HepG2 (cell line): ENCODE measurements around the gene RPS28. TPM values are rescaled to one million over a fixed set of nuclear protein-coding genes. Genes with fewer than 3 reads are reported as not detected.
A peak's percentile ranks its signal among the peaks of the same experiment; 100 is the strongest.

ENCODE experiments used
- ATAD3A ChIP-seq: sonication (generic); formaldehyde crosslinking; IDR thresholded peaks from 2 replicates; pipeline ENCODE4 v1.4.0; 2020; ENCODE audit warnings: missing genetic modification reagents
- CEBPG ChIP-seq: IDR thresholded peaks from 2 replicates; pipeline ENCODE4 v1.6.1; 2016
- JDP2 ChIP-seq: sonication (generic); formaldehyde crosslinking; IDR thresholded peaks from 2 replicates; pipeline ENCODE4 v1.8.1; 2022; ENCODE audit warnings: missing genetic modification reagents, borderline replicate concordance
- MED1 ChIP-seq: sonication (generic); formaldehyde crosslinking; IDR thresholded peaks from 2 replicates; pipeline ENCODE4 v1.4.0; 2020; ENCODE audit warnings: missing genetic modification reagents
- REXO4 ChIP-seq: sonication (generic); formaldehyde crosslinking; IDR thresholded peaks from 2 replicates; pipeline ENCODE4 v1.8.0; 2022; ENCODE audit warnings: missing genetic modification reagents, mild to moderate bottlenecking, borderline replicate concordance
- RFX3 ChIP-seq: IDR thresholded peaks from 2 replicates; pipeline ENCODE4 v1.6.1; 2016; ENCODE audit warnings: missing biosample characterization, missing genetic modification reagents
- SIX1 ChIP-seq: sonication (generic); formaldehyde crosslinking; IDR thresholded peaks from 2 replicates; pipeline ENCODE4 v1.4.0; 2020; ENCODE audit warnings: missing genetic modification reagents, borderline replicate concordance
- SP4 ChIP-seq: sonication (generic); formaldehyde crosslinking; IDR thresholded peaks from 2 replicates; pipeline ENCODE4 v1.8.1; 2023; ENCODE audit warnings: mild to moderate bottlenecking, missing genetic modification reagents
- SRY ChIP-seq: sonication (generic); formaldehyde crosslinking; IDR thresholded peaks from 2 replicates; pipeline ENCODE4 v1.8.0; 2022; ENCODE audit warnings: mild to moderate bottlenecking, missing genetic modification reagents
- SUZ12 ChIP-seq: fragments of 150-350 bp; IDR thresholded peaks from 2 replicates; pipeline ENCODE4 v1.6.1; 2014; ENCODE audit warnings: low read depth, low read length
- TBX2 ChIP-seq: sonication (generic); formaldehyde crosslinking; IDR thresholded peaks from 2 replicates; pipeline ENCODE4 v1.5.0; 2020; ENCODE audit warnings: missing genetic modification reagents, mild to moderate bottlenecking, borderline replicate concordance
- ZFYVE20 ChIP-seq: sonication (generic); formaldehyde crosslinking; IDR thresholded peaks from 2 replicates; pipeline ENCODE4 v1.8.0; 2023; ENCODE audit warnings: low read depth, mild to moderate bottlenecking, moderate library complexity, missing genetic modification reagents, borderline replicate concordance
- ZNF180 ChIP-seq: sonication (generic); formaldehyde crosslinking; IDR thresholded peaks from 2 replicates; pipeline ENCODE4 v1.4.0; 2020; ENCODE audit warnings: low read depth, missing genetic modification reagents, borderline replicate concordance
- ZNF350 ChIP-seq: sonication (generic); formaldehyde crosslinking; IDR thresholded peaks from 2 replicates; pipeline ENCODE4 v1.4.0; 2020; ENCODE audit warnings: mild to moderate bottlenecking, low read depth, missing genetic modification reagents, borderline replicate concordance
- ZNF549 ChIP-seq: sonication (generic); formaldehyde crosslinking; IDR thresholded peaks from 2 replicates; pipeline ENCODE4 v1.5.0; 2020; ENCODE audit warnings: missing genetic modification reagents
- ZNF558 ChIP-seq: sonication (generic); formaldehyde crosslinking; IDR thresholded peaks from 2 replicates; pipeline ENCODE4 v1.9.0; 2022; ENCODE audit warnings: mild to moderate bottlenecking, missing genetic modification reagents, borderline replicate concordance
- polyA plus RNA-seq, 8 experiments: library from polyadenylated mRNA; depleted of rRNA in 3 of 8; stranded (reverse) in 7 of 8; unstranded in 1 of 8; fragments of >200 nt; fragmentation: Illumina TruSeq in 4 of 8; extraction: Trizol in 4 of 8; gene quantifications; 2 replicates each; pipeline versions ENCODE4 v1.2.1 to v1.2.3, GENCODE V29; 2011 to 2016; ENCODE audit warnings: low read depth in 4 of 8, missing spikeins in 1 of 8, mixed read lengths in 1 of 8; ENCODE audit not compliant: insufficient read depth in 1 of 8
- total RNA-seq, 5 experiments: library from RNA; depleted of rRNA; stranded (reverse); fragments of >200 nt; fragmentation: Illumina TruSeq; extraction: Trizol; gene quantifications; 2 replicates each; pipeline ENCODE4 v1.2.3, GENCODE V29; 2016; ENCODE audit warnings: low read depth in 1 of 5
- TF ChIP-seq, protein P1 (sequence below): sonication (generic); formaldehyde crosslinking; IDR thresholded peaks from 2 replicates; pipeline ENCODE4 v1.4.0; 2020; ENCODE audit warnings: missing genetic modification reagents, borderline replicate concordance
- TF ChIP-seq, protein P2 (sequence below): sonication (generic); formaldehyde crosslinking; IDR thresholded peaks from 2 replicates; pipeline ENCODE4 v1.4.0; 2020; ENCODE audit warnings: missing genetic modification reagents, mild to moderate bottlenecking, borderline replicate concordance
- TF ChIP-seq, protein P3 (sequence below): sonication (generic); formaldehyde crosslinking; IDR thresholded peaks from 2 replicates; pipeline ENCODE4 v1.8.0; 2022; ENCODE audit warnings: low read depth, missing genetic modification reagents
- TF ChIP-seq, protein P4 (sequence below): sonication (generic); formaldehyde crosslinking; IDR thresholded peaks from 2 replicates; pipeline ENCODE4 v1.4.0; 2020; ENCODE audit warnings: missing genetic modification reagents

Gene RPS28
- total and polyA plus RNA-seq, 2 of the 13 experiments (the other 11 are each of a cell fraction or from before 2014, with no cell fraction given), result 281 to 545 TPM

DNA sequence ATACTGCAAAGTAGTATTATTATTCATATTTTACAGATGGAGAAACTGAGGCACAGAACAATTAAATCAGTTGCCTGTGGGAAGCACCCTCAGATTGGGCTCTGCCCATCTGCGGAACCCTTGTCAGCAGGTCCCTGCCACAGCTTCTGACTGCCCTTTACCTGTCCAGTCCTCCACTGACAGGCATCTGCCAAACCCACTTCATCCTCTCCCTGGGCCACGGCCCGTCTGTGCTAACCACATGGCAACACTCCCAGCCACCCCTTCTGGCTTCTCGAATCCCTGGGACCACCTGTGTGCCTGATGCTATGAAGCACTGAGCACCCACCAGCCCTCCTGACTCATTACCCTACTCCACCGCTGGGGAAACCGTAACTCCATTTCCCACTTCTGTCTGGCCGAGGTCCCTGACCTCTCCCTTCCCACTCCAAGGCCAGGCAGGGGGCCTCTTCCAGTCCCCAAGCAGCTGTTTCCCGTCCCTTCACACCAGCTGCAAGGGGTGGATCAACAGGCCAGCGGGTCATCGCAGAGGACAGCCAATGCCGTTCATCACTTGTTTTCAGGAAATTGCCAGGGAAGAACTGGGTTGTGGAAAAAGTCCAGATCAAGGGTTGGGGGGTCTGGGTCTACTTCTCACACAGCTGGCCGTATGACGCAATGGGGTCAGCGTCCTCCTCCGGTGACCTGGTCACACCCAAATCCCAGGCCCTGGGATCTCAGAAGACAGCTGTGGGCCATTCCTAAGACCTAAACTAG lies 19.2 kb downstream of the RPS28 start (continued):
- TF ChIP-seq JDP2, result no peak
- TF ChIP-seq ZNF549 (CRISPR knock-in tag), result no peak
- TF ChIP-seq, protein P1, sequence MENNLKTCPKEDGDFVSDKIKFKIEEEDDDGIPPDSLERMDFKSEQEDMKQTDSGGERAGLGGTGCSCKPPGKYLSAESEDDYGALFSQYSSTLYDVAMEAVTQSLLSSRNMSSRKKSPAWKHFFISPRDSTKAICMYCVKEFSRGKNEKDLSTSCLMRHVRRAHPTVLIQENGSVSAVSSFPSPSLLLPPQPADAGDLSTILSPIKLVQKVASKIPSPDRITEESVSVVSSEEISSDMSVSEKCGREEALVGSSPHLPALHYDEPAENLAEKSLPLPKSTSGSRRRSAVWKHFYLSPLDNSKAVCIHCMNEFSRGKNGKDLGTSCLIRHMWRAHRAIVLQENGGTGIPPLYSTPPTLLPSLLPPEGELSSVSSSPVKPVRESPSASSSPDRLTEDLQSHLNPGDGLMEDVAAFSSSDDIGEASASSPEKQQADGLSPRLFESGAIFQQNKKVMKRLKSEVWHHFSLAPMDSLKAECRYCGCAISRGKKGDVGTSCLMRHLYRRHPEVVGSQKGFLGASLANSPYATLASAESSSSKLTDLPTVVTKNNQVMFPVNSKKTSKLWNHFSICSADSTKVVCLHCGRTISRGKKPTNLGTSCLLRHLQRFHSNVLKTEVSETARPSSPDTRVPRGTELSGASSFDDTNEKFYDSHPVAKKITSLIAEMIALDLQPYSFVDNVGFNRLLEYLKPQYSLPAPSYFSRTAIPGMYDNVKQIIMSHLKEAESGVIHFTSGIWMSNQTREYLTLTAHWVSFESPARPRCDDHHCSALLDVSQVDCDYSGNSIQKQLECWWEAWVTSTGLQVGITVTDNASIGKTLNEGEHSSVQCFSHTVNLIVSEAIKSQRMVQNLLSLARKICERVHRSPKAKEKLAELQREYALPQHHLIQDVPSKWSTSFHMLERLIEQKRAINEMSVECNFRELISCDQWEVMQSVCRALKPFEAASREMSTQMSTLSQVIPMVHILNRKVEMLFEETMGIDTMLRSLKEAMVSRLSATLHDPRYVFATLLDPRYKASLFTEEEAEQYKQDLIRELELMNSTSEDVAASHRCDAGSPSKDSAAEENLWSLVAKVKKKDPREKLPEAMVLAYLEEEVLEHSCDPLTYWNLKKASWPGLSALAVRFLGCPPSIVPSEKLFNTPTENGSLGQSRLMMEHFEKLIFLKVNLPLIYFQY (CRISPR knock-in tag), result no peak
- 0 out of 2 replicates have a peak, but pooled peaks have one; percentile 21 for TF ChIP-seq MED1
- TF ChIP-seq, protein P2, sequence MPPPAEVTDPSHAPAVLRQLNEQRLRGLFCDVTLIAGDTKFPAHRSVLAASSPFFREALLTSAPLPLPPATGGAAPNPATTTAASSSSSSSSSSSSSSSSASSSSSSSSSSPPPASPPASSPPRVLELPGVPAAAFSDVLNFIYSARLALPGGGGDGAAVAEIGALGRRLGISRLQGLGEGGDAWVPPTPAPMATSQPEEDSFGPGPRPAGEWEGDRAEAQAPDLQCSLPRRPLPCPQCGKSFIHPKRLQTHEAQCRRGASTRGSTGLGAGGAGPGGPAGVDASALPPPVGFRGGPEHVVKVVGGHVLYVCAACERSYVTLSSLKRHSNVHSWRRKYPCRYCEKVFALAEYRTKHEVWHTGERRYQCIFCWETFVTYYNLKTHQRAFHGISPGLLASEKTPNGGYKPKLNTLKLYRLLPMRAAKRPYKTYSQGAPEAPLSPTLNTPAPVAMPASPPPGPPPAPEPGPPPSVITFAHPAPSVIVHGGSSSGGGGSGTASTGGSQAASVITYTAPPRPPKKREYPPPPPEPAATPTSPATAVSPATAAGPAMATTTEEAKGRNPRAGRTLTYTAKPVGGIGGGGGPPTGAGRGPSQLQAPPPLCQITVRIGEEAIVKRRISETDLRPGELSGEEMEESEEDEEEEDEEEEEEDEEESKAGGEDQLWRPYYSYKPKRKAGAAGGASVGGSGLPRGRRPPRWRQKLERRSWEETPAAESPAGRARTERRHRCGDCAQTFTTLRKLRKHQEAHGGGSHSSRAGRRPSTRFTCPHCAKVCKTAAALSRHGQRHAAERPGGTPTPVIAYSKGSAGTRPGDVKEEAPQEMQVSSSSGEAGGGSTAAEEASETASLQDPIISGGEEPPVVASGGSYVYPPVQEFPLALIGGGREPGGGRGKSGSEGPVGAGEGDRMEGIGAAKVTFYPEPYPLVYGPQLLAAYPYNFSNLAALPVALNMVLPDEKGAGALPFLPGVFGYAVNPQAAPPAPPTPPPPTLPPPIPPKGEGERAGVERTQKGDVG (CRISPR knock-in tag), result no peak
- no peak for TF ChIP-seq SRY (CRISPR knock-in tag)
- no peak for TF ChIP-seq ZNF180 (CRISPR knock-in tag)
- TF ChIP-seq, protein P3, sequence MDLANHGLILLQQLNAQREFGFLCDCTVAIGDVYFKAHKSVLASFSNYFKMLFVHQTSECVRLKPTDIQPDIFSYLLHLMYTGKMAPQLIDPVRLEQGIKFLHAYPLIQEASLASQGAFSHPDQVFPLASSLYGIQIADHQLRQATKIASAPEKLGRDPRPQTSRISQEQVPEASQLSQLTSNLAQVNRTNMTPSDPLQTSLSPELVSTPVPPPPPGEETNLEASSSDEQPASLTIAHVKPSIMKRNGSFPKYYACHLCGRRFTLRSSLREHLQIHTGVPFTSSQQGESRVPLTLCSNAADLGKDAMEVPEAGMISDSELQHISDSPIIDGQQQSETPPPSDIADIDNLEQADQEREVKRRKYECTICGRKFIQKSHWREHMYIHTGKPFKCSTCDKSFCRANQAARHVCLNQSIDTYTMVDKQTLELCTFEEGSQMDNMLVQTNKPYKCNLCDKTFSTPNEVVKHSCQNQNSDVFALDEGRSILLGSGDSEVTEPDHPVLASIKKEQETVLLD, result no peak
- no peak for TF ChIP-seq SUZ12
- peak; percentile 51; the same call in 1 of the 2 replicates for TF ChIP-seq SP4
- peak; percentile 64; the same call in 1 of the 2 replicates for TF ChIP-seq ZNF350
- no peak for TF ChIP-seq ATAD3A
- no peak; the same call in 1 of the 2 replicates for TF ChIP-seq TBX2 (CRISPR knock-in tag)
- no peak for TF ChIP-seq RFX3
- TF ChIP-seq ZNF558 (CRISPR knock-in tag), result no peak
- TF ChIP-seq, protein P4, sequence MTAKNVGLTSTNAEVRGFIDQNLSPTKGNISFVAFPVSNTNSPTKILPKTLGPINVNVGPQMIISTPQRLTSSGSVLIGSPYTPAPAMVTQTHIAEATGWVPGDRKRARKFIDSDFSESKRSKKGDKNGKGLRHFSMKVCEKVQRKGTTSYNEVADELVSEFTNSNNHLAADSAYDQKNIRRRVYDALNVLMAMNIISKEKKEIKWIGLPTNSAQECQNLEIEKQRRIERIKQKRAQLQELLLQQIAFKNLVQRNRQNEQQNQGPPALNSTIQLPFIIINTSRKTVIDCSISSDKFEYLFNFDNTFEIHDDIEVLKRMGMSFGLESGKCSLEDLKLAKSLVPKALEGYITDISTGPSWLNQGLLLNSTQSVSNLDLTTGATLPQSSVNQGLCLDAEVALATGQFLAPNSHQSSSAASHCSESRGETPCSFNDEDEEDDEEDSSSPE (CRISPR knock-in tag), result no peak
- no peak for TF ChIP-seq REXO4 (CRISPR knock-in tag)
- no peak for TF ChIP-seq CEBPG (CRISPR knock-in tag)
- no peak for TF ChIP-seq ZFYVE20 (CRISPR knock-in tag)
- no peak for TF ChIP-seq SIX1 (CRISPR knock-in tag)
